C4-2B (cell line): ENCODE data around the gene PRKCA.

Source experiments
- ZFX ChIP-seq: fragments of 450-650 bp; IDR thresholded peaks from 2 replicates; pipeline ENCODE4 v1.6.1; 2017
- TF ChIP-seq, protein P1 (sequence below): fragments of 450-650 bp; conservative IDR thresholded peaks from 2 replicates; pipeline ENCODE4 v1.5.1; 2017; ENCODE audit warnings: mild to moderate bottlenecking

DNA sequence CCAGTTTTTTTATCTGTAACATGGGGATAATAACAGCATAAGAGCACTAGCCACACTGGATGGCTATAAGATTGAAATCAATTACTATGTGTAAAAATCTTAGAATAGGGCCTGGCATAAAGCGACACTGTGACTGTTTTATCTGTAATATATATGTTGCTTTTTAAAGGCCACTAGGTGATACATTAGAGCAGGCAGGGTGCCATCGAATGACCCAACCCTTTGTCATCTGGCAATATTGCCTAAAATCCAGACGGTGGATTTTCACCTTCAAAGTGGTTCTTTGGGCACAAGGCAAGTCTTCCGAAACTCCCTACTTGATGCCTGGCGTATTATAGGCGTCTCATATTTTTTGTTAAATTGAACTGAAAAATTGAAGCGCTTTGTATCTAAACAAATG lies 69.1 kb downstream of the PRKCA start:
- TF ChIP-seq, protein P1, sequence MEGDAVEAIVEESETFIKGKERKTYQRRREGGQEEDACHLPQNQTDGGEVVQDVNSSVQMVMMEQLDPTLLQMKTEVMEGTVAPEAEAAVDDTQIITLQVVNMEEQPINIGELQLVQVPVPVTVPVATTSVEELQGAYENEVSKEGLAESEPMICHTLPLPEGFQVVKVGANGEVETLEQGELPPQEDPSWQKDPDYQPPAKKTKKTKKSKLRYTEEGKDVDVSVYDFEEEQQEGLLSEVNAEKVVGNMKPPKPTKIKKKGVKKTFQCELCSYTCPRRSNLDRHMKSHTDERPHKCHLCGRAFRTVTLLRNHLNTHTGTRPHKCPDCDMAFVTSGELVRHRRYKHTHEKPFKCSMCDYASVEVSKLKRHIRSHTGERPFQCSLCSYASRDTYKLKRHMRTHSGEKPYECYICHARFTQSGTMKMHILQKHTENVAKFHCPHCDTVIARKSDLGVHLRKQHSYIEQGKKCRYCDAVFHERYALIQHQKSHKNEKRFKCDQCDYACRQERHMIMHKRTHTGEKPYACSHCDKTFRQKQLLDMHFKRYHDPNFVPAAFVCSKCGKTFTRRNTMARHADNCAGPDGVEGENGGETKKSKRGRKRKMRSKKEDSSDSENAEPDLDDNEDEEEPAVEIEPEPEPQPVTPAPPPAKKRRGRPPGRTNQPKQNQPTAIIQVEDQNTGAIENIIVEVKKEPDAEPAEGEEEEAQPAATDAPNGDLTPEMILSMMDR, result no peak
- TF ChIP-seq ZFX, result no peak
